Stimulated activated CD8-positive, alpha-beta memory T cell treated with anti-CD3 and anti-CD28 coated beads, Interleukin-12 subunit alpha, Interleukin-12 subunit beta, amount 100 ng/mL, for 24 hours (primary cell): Measurements from ENCODE around the gene PID1.

Source experiments
- DNase-seq: peaks from one replicate; pipeline ENCODE4 v3.0.0-alpha.2; 2020; ENCODE audit errors: extremely low read depth

PID1 gene

GRCh38 chr2:229118336-229118735, 152.8 kb downstream of the PID1 start:
- no peak for DNase-seq

- DNase-seq, result no peak
Measured at GRCh38 chr2:229111744-229112143, 159.3 kb downstream of the PID1 start.

- no peak for DNase-seq
Measured at GRCh38 chr2:229109195-229109594, 161.9 kb downstream of the PID1 start.

- DNase-seq, result no peak
Measured at GRCh38 chr2:229107601-229108000, 163.5 kb downstream of the PID1 start.

DNA sequence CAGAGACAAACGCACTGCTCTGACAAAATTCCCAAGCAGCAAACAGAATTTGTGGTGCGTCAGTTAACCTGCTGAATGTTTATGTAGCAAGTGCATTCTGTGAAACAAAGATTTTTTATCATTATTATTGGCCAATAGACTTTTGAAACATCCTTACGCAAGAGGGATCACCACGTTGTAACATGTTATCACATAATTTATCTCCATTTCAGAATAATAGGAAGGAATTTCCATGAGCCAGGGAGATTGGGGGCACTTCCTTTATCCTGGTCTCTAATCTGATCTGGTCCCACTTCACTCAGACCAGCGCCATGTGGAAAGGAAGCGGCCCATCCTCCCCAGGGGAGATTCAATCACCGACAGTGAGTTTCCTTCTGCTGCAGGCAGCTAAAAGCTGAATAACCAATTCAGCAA, 166.1 kb downstream of the PID1 start:
- DNase-seq, result no peak

DNA sequence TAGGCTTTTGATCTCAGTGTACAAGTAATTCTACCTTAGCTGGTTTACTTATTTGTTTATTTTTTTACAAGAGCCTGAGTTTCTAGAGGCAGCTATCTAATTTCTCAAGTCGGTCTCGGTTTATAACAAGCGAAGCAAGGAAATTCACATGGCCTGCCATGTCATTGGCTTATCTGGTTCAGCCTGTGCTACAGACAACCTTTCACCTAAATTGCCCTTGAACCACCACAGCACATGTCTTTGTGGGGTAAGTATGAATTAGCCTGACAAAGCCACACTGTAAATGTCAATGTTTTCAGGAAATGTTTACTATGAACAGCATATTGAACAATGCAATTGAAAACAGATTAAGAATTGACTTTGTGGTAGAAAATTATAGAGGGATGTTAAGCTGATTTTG, 167.1 kb downstream of the PID1 start:
- DNase-seq, result no peak

- DNase-seq, result no peak
Measured at GRCh38 chr2:229101314-229101713, 169.8 kb downstream of the PID1 start.

GRCh38 chr2:229099231-229099630, 171.9 kb downstream of the PID1 start:
- DNase-seq, result no peak

DNA sequence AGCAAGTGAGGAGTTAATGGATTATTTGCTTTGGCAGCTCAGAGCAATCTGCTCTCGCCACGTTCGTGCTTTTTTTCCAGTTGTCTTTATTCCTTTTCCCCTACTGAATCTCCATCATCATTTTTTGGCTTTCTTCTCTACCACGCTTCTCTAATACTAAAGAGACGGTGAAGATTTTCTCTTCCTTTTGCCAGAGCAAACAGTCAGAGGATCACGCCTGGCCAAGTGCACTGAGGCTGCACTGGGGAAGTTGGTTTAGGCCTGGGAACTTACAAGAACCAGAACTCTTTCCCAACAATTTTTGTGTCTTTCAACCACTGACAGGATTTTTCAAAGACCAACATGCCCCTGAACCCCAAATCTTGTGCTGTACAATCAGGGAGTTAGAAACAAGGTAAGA, 172.3 kb downstream of the PID1 start:
- no peak for DNase-seq

- no peak for DNase-seq
Measured at GRCh38 chr2:229096409-229097066, 174.5 kb downstream of the PID1 start.

DNA sequence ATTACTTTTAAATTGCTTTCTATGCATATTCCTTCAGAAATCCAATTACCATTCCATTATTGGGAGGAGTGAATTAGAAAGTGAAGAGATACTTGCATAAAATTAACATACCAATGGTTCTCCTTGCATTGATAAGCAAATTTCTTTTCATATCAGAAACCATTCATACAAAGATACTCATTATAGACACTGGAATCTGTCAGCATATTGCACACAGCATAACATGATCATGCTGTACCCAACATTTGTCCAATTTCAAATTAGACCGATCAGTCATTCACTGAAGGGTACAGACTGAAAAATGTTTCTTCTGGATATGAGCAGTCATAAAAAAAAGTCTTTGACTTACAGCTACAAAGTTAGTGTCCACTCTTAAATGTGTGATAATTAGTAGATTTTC, 175.6 kb downstream of the PID1 start:
- no peak for DNase-seq

GRCh38 chr2:229090225-229090624, 180.9 kb downstream of the PID1 start:
- no peak for DNase-seq

DNA sequence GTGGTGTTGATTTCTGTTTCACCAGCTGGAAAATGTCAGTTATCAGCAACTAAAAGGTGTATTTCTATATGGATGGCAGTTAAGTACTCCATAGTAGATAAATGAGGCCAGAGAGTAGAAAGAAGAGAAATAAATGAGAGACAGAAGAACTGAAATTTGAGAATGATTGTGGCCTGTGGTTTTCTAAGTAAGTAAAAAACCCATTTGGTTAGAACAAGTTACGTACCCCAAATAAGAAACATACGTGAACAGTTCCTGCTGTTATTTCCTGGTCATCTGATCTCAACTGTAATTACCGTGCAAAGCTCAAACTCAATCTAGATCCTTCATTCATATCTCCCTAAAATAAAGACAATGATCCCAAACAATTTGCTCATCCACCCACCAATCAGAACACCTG, 181.3 kb downstream of the PID1 start:
- DNase-seq, result no peak

DNA sequence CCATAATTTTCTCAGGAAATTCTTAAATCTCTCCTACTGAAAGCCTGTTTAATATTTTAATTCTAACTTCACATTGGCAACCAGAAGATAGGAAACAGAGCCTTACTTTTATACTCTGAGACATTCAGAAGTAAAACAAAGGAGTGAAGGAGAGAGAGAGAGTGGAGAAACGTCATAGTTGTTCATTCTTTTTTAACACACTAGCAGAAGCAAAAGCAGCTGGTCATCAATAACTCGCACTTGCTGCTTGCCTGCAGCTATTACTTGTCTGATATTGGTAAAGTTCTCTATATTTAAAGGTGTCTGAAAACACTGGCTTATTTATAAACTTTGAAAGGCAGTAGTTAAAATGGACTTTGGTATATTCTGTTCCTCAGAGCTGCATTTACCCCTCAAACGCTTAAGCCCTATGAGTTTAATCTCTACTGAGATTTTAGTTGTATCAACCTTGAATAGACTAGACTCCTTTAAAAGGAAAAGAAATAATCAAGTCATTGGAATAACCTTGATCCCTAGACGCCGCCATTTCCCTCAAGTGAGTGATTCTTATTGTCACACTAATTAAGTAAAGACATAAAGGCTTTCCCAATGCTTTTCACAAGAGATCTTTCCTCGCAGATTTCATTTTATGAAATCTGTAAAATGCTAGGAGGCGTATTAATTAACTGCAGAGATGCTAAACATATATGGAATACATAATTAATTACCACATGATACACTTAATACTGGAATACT, 182.0 kb downstream of the PID1 start:
- DNase-seq, result no peak

- DNase-seq, result no peak
Measured at GRCh38 chr2:229088517-229088913, 182.6 kb downstream of the PID1 start.

DNA sequence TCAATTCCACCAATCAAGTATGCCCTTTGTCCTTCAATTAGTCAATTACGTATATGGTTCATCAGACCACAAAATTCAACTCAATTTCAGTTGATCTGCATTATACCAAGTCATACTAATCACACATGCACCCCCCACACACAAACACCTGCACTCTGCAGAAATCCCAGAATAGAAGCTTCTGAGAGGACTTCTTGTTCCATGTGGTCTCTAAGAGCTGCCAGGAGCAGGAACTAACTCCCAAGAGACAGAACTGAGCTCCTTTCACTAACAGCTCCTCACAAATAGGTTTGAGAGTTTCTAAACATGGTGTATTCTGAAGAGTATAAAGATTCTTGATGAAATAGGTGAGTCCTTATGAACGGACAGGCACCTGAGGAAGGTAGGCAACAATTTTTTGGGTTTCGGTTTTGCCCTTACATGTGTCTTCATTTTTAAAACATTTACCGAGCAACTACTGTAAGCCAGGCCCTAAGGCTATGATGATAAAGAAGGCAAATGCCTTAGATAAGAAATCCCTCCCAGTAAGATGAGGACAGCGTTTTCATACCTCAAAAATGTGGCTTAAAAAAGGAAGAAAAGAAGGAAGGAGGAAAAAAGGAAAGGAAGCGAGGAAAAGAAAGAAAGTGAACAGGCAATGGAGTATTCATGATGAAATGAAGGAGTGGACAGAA, 183.1 kb downstream of the PID1 start:
- DNase-seq, result no peak

GRCh38 chr2:229087267-229087666, 183.8 kb downstream of the PID1 start:
- no peak for DNase-seq

DNA sequence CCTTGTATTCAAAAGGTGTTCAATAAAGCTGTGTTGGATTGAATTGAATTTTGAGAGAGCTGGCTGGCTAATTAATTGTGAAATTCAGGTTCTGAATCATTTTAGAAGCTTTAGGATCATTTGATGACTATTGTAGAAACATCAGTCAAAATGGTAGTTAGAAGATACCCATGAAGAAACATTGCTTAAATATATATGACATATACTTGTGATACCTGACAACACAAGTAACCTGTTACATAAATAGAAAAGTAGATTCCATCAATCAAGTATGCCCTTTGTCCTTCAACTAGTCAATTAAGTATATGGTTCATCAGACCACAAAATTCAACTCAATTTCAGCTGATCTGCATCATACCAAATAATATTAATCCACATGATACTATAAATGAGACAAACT, 185.6 kb downstream of the PID1 start:
- DNase-seq, result no peak

- no peak for DNase-seq
Measured at GRCh38 chr2:229084447-229084846, 186.6 kb downstream of the PID1 start.

DNA sequence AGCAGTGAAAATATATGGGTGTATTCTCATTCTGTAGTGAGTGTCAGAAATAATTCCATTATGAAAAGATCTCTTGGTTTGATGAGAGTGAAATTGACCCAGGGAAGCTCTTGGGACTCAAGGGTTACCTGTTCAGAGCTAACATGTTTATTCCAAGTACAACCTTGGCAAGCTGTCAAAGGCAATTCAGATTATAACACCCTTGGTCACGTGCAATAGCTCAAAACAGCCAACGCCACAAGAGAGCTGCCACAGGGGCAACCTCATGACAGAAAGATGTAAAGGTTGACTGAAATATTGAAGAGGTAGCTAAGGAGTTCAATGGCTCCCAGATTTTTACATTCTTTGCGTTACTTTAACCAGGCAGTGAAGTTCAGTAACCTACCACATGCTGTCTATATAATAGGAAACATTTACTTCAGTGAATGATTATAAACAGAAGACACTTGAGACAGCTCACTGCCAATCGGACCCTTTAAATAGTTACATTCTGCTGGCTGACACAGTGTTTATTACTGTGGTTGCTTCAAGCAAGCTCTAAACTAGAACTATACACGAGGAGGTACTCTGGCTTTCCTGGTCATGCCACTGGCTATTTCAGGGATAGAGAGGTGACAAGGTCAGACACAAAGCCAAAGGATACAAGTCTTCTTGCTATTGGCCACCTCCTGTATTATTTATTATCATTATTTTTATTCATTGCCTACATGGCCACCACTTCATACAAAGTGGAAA, 187.3 kb downstream of the PID1 start:
- no peak for DNase-seq

GRCh38 chr2:229081411-229081810, 189.7 kb downstream of the PID1 start:
- DNase-seq, result no peak

DNA sequence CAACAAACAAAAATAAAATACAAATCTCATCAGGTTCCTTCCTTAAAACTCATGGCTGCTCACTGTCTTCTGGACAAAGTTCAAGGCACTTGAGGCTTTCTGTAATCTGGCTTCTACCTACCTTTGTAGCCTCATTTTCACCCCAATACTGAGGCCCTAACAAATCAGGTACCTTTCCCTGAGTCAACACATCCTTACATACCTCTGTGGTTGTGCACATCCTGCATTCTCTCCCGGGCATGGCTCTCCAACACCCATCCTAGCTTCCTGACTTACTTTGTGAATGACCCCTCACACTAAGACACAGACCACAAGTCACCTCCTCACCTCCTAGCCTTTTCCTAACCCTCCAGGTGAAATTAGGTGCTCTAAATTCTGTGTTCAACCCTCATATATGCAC, 190.9 kb downstream of the PID1 start:
- DNase-seq, result no peak
